K562 (cell line): ENCODE measurements around the gene BROX. TPM values are rescaled to one million over a fixed set of nuclear protein-coding genes. Genes with fewer than 3 reads are reported as not detected.
A peak's percentile ranks its signal among the peaks of the same experiment; 100 is the strongest.

ENCODE experiments used
- CTBP1 ChIP-seq: fragments of 450-650 bp; IDR thresholded peaks from 2 replicates; pipeline ENCODE4 v1.6.1; 2016; ENCODE audit warnings: borderline replicate concordance
- ELF1 ChIP-seq: fragments of 200-800 bp; sonication (Bioruptor generic); IDR thresholded peaks from 2 replicates; pipeline ENCODE4 v1.6.1; 2016; ENCODE audit warnings: missing genetic modification characterization, missing compliant biosample characterization
- ETV1 ChIP-seq: fragments of 450-650 bp; conservative IDR thresholded peaks from 2 replicates; pipeline ENCODE4 v1.6.1; 2016; ENCODE audit warnings: missing genetic modification characterization, control low read depth, low read depth, missing compliant biosample characterization
- GABPA ChIP-seq: fragments of 200-800 bp; sonication (Bioruptor generic); conservative IDR thresholded peaks from 2 replicates; pipeline ENCODE4 v1.6.1; 2016; ENCODE audit warnings: low read depth, missing genetic modification characterization, missing compliant biosample characterization
- YY1 ChIP-seq, 3 experiments: IDR thresholded peaks; 2 replicates each; pipeline ENCODE4 v1.6.1; 2011; ENCODE audit warnings: low read length in 2 of 3, mild to moderate bottlenecking in 2 of 3, moderate library complexity in 2 of 3, borderline replicate concordance in 1 of 3, control low read depth in 1 of 3, low read depth in 1 of 3; ENCODE audit not compliant: insufficient read depth in 3 of 3, insufficient replicate concordance in 2 of 3, control insufficient read depth in 1 of 3, insufficient read length in 1 of 3; ENCODE audit errors: extremely low read depth in 1 of 3
- polyA plus RNA-seq, 8 experiments: library from polyadenylated mRNA; depleted of rRNA in 4 of 8; stranded (reverse) in 5 of 8; unstranded in 3 of 8; fragments of >200 nt; fragmentation: Nextera tagmentation in 2 of 8; fragmentation: Illumina TruSeq in 1 of 8; extraction: Ambion mirVana in 2 of 8; extraction: Trizol in 1 of 8; gene quantifications; 2 replicates each; pipeline versions ENCODE4 v1.2.1 to v1.2.3, GENCODE V29; 2011 to 2014; ENCODE audit warnings: inconsistent platforms in 1 of 8, missing spikeins in 1 of 8
- total RNA-seq, 7 experiments: library from RNA; depleted of rRNA in 6 of 7; stranded (reverse); fragments of >200 nt in 6 of 7; fragmentation: Illumina TruSeq in 2 of 7; extraction: Trizol in 2 of 7; gene quantifications; 2 replicates each; pipeline versions ENCODE4 v1.2.1 to v1.2.3, GENCODE V29; 2011 to 2021; ENCODE audit warnings: low replicate concordance in 1 of 7
- TF ChIP-seq, protein P1 (sequence below): sonication (generic); formaldehyde crosslinking; IDR thresholded peaks from 2 replicates; pipeline ENCODE4 v1.8.0; 2023; ENCODE audit warnings: mild to moderate bottlenecking, missing genetic modification reagents
- TF ChIP-seq, protein P2 (sequence below), 2 experiments: IDR thresholded peaks; 2 replicates each; pipeline ENCODE4 v1.6.1; 2012; ENCODE audit warnings: improper control_type of control experiment in 2 of 2, low read depth in 2 of 2, low read length in 2 of 2, borderline replicate concordance in 1 of 2
- TF ChIP-seq, protein P3 (sequence below): sonication (generic); IDR thresholded peaks from 2 replicates; pipeline ENCODE4 v1.6.1; 2016
- TF ChIP-seq, protein P4 (sequence below): fragments of 450-650 bp; formaldehyde crosslinking; IDR thresholded peaks from 2 replicates; pipeline ENCODE4 v1.4.0; 2020; ENCODE audit warnings: mild to moderate bottlenecking, mixed read lengths
- TF ChIP-seq, protein P5 (sequence below): fragments of 450-650 bp; formaldehyde crosslinking; IDR thresholded peaks from 2 replicates; pipeline ENCODE4 v1.4.0; 2020; ENCODE audit warnings: mild to moderate bottlenecking

The BROX gene
- total and polyA plus RNA-seq, 9 of the 15 experiments (the other 6 are each of a cell fraction or from before 2014, with no cell fraction given): 9.4 to 153 (median 45.1) TPM

DNA sequence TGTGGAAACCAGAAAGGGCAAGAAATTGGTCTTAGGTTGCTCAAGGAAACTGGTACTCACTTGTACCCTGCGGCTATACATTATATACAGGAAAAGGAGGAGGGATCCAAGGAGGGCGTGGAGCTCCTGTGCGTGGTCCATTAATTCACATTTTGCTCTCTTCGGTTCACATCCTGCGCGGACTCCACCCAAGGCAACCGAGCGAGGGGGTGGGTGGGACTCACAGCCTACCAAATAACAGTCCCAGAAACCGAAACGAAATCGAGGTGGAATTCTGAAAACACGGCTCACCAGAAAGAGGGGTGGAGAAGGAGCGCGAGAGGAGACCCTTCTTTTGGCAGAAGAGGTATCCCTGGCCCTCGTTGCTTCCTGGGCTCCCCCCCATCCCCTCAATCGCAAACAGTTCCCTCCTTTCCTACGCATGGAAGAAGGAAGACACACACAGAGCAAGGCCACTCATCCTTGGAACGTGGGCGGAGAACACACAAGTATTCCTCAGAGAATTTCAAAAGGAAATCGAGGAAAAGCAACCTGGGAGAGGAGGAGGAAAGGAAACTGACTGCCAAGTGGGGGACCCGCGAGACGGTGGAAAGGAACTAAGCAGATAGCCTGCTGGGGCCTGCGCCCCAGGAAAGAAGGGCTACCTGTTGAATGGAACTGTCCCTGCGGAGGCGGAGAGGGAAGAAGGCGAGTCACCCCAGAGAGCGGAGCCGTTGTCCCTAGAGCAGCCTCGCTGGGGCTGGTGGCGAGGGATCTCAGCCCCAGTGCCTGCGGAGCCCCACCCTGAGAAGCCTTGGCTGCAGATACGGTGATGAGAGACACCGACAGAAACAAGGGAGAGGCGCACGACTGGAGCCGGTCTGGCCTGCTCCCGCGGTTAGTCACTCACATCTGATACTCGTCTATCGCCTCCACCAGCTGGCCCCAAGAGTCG lies 778 bp upstream of the BROX start (continued):
- TF ChIP-seq, protein P1, sequence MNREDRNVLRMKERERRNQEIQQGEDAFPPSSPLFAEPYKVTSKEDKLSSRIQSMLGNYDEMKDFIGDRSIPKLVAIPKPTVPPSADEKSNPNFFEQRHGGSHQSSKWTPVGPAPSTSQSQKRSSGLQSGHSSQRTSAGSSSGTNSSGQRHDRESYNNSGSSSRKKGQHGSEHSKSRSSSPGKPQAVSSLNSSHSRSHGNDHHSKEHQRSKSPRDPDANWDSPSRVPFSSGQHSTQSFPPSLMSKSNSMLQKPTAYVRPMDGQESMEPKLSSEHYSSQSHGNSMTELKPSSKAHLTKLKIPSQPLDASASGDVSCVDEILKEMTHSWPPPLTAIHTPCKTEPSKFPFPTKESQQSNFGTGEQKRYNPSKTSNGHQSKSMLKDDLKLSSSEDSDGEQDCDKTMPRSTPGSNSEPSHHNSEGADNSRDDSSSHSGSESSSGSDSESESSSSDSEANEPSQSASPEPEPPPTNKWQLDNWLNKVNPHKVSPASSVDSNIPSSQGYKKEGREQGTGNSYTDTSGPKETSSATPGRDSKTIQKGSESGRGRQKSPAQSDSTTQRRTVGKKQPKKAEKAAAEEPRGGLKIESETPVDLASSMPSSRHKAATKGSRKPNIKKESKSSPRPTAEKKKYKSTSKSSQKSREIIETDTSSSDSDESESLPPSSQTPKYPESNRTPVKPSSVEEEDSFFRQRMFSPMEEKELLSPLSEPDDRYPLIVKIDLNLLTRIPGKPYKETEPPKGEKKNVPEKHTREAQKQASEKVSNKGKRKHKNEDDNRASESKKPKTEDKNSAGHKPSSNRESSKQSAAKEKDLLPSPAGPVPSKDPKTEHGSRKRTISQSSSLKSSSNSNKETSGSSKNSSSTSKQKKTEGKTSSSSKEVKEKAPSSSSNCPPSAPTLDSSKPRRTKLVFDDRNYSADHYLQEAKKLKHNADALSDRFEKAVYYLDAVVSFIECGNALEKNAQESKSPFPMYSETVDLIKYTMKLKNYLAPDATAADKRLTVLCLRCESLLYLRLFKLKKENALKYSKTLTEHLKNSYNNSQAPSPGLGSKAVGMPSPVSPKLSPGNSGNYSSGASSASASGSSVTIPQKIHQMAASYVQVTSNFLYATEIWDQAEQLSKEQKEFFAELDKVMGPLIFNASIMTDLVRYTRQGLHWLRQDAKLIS (CRISPR knock-in tag): 0 out of 2 replicates have a peak, but pooled peaks have one; percentile 56
- TF ChIP-seq, protein P2, sequence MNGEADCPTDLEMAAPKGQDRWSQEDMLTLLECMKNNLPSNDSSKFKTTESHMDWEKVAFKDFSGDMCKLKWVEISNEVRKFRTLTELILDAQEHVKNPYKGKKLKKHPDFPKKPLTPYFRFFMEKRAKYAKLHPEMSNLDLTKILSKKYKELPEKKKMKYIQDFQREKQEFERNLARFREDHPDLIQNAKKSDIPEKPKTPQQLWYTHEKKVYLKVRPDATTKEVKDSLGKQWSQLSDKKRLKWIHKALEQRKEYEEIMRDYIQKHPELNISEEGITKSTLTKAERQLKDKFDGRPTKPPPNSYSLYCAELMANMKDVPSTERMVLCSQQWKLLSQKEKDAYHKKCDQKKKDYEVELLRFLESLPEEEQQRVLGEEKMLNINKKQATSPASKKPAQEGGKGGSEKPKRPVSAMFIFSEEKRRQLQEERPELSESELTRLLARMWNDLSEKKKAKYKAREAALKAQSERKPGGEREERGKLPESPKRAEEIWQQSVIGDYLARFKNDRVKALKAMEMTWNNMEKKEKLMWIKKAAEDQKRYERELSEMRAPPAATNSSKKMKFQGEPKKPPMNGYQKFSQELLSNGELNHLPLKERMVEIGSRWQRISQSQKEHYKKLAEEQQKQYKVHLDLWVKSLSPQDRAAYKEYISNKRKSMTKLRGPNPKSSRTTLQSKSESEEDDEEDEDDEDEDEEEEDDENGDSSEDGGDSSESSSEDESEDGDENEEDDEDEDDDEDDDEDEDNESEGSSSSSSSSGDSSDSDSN (IDR thresholded peaks at IDR 0.05; ENCODE audit: borderline replicate concordance in 1 of 2, low read depth in 2 of 2, low read length in 2 of 2): peak; percentile 87 to 93; a peak in 3 of 4 replicates
- TF ChIP-seq YY1 (IDR thresholded peaks at IDR 0.05; ENCODE audit: borderline replicate concordance in 1 of 3, control insufficient read depth in 1 of 3, extremely low read depth in 1 of 3, insufficient read depth in 3 of 3, insufficient read length in 1 of 3, insufficient replicate concordance in 2 of 3, low read depth in 1 of 3, low read length in 2 of 3): peak in 1 of 3 experiments; percentile 46
- TF ChIP-seq ETV1 (tag): peak; percentile 50; the same call in 1 of the 2 replicates
- TF ChIP-seq, protein P3, sequence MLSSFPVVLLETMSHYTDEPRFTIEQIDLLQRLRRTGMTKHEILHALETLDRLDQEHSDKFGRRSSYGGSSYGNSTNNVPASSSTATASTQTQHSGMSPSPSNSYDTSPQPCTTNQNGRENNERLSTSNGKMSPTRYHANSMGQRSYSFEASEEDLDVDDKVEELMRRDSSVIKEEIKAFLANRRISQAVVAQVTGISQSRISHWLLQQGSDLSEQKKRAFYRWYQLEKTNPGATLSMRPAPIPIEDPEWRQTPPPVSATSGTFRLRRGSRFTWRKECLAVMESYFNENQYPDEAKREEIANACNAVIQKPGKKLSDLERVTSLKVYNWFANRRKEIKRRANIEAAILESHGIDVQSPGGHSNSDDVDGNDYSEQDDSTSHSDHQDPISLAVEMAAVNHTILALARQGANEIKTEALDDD: peak; percentile 59; the same call in 1 of the 2 replicates
- peak; percentile 58; the same call in 1 of the 2 replicates for TF ChIP-seq CTBP1
- no peak for TF ChIP-seq ELF1 (tag)
- TF ChIP-seq, protein P4, sequence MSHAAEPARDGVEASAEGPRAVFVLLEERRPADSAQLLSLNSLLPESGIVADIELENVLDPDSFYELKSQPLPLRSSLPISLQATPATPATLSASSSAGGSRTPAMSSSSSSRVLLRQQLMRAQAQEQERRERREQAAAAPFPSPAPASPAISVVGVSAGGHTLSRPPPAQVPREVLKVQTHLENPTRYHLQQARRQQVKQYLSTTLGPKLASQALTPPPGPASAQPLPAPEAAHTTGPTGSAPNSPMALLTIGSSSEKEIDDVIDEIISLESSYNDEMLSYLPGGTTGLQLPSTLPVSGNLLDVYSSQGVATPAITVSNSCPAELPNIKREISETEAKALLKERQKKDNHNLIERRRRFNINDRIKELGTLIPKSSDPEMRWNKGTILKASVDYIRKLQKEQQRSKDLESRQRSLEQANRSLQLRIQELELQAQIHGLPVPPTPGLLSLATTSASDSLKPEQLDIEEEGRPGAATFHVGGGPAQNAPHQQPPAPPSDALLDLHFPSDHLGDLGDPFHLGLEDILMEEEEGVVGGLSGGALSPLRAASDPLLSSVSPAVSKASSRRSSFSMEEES: no peak
- TF ChIP-seq, protein P5, sequence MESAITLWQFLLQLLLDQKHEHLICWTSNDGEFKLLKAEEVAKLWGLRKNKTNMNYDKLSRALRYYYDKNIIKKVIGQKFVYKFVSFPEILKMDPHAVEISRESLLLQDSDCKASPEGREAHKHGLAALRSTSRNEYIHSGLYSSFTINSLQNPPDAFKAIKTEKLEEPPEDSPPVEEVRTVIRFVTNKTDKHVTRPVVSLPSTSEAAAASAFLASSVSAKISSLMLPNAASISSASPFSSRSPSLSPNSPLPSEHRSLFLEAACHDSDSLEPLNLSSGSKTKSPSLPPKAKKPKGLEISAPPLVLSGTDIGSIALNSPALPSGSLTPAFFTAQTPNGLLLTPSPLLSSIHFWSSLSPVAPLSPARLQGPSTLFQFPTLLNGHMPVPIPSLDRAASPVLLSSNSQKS: no peak
- TF ChIP-seq GABPA (tag): no peak
